ENCODE data around the gene TTC28.

Gene TTC28

GRCh38 chr22:28014211-28015045 lies 665.2 kb downstream of the TTC28 start:
- TF ChIP-seq MYC (IDR thresholded peaks at IDR 0.05; ENCODE audit: low read depth, low read length): no peak
- TF ChIP-seq POLR2A (IDR thresholded peaks at IDR 0.05; ENCODE audit: extremely low read depth, insufficient read length): no peak
- TF ChIP-seq, protein P1, sequence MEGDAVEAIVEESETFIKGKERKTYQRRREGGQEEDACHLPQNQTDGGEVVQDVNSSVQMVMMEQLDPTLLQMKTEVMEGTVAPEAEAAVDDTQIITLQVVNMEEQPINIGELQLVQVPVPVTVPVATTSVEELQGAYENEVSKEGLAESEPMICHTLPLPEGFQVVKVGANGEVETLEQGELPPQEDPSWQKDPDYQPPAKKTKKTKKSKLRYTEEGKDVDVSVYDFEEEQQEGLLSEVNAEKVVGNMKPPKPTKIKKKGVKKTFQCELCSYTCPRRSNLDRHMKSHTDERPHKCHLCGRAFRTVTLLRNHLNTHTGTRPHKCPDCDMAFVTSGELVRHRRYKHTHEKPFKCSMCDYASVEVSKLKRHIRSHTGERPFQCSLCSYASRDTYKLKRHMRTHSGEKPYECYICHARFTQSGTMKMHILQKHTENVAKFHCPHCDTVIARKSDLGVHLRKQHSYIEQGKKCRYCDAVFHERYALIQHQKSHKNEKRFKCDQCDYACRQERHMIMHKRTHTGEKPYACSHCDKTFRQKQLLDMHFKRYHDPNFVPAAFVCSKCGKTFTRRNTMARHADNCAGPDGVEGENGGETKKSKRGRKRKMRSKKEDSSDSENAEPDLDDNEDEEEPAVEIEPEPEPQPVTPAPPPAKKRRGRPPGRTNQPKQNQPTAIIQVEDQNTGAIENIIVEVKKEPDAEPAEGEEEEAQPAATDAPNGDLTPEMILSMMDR (IDR thresholded peaks at IDR 0.05; ENCODE audit: low read depth, low read length): no peak
- TF ChIP-seq MAX (IDR thresholded peaks at IDR 0.05; ENCODE audit: low read depth, low read length): no peak
- H3K4me3 ChIP-seq (ENCODE audit: low read depth, low read length): no peak overlapping the region
- no peak for DNase-seq (ENCODE audit: low read depth)

GRCh38 chr22:28013611-28014010 lies 666.0 kb downstream of the TTC28 start:
- H3K4me3 ChIP-seq (ENCODE audit: low read depth, low read length): no peak overlapping the region
- no peak for DNase-seq (ENCODE audit: low read depth)
- TF ChIP-seq, protein P1 (IDR thresholded peaks at IDR 0.05; ENCODE audit: low read depth, low read length): no peak
- TF ChIP-seq POLR2A (IDR thresholded peaks at IDR 0.05; ENCODE audit: extremely low read depth, insufficient read length) (no peak), MYC (IDR thresholded peaks at IDR 0.05; ENCODE audit: low read depth, low read length) (no peak), MAX (IDR thresholded peaks at IDR 0.05; ENCODE audit: low read depth, low read length) (no peak)

GRCh38 chr22:28012832-28013460 lies 666.7 kb downstream of the TTC28 start:
- no peak overlapping the region for H3K4me3 ChIP-seq (ENCODE audit: low read depth, low read length)
- TF ChIP-seq POLR2A (IDR thresholded peaks at IDR 0.05; ENCODE audit: extremely low read depth, insufficient read length) (no peak), MAX (IDR thresholded peaks at IDR 0.05; ENCODE audit: low read depth, low read length) (no peak), MYC (IDR thresholded peaks at IDR 0.05; ENCODE audit: low read depth, low read length) (no peak)
- TF ChIP-seq, protein P1 (IDR thresholded peaks at IDR 0.05; ENCODE audit: low read depth, low read length): no peak
- DNase-seq (ENCODE audit: low read depth): no peak

DNA sequence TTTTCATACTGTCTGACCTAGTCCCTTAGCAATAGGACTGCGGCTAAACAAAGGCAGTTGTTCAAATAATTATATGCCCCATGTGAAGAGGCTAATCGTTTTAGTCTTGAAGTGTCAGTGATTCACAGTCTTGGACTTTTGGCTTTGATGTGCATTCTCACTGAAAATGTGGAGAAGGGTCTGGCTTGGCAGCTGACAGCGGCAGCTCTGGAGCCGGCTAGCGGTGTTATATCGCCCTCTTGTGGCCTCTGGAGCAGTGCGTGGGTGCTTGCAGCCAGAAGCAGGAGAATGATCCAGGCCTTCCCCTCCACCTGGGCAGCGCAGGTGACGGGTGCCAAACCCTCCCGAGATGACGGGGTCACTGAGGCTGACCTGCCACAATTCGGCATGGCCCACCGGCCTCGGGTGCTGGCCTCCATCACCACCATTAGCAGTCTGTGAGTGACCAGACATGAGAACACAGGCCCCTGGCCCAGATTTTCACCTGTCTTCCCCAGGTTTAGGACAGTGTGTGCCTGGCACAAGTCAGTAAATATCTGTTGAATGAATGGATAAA lies 670.3 kb downstream of the TTC28 start:
- TF ChIP-seq, protein P1 (IDR thresholded peaks at IDR 0.05; ENCODE audit: low read depth, low read length): peak; percentile 94
- TF ChIP-seq MYC (IDR thresholded peaks at IDR 0.05; ENCODE audit: low read depth, low read length): 0 out of 2 replicates have a peak, but pooled peaks have one; percentile 10
- TF ChIP-seq MAX (IDR thresholded peaks at IDR 0.05; ENCODE audit: low read depth, low read length): 0 out of 2 replicates have a peak, but pooled peaks have one; percentile 32
- TF ChIP-seq POLR2A (IDR thresholded peaks at IDR 0.05; ENCODE audit: extremely low read depth, insufficient read length): no peak
- H3K4me3 ChIP-seq (ENCODE audit: low read depth, low read length): no peak overlapping the region
- DNase-seq (ENCODE audit: low read depth): peak; percentile 77

GRCh38 chr22:28008649-28009048 lies 671.0 kb downstream of the TTC28 start:
- DNase-seq (ENCODE audit: low read depth): no peak
- TF ChIP-seq, protein P1 (IDR thresholded peaks at IDR 0.05; ENCODE audit: low read depth, low read length): no peak
- no peak for TF ChIP-seq POLR2A (IDR thresholded peaks at IDR 0.05; ENCODE audit: extremely low read depth, insufficient read length)
- TF ChIP-seq MYC (IDR thresholded peaks at IDR 0.05; ENCODE audit: low read depth, low read length): no peak
- no peak for TF ChIP-seq MAX (IDR thresholded peaks at IDR 0.05; ENCODE audit: low read depth, low read length)
- H3K4me3 ChIP-seq (ENCODE audit: low read depth, low read length): no peak overlapping the region

All from NB4 (cell line).